Lung (tissue), 12 donors: Measurements from ENCODE around the gene WNK2. TPM values are rescaled to one million over a fixed set of nuclear protein-coding genes. Genes with fewer than 3 reads are reported as not detected.

Source experiments
- ATAC-seq: fragments of 200-7000 bp; cut with Tn5 transposase; one replicate; pipeline ENCODE4 v1.9.1; 2020; ENCODE audit warnings: moderate number of reproducible peaks; ENCODE audit not compliant: insufficient read depth, low FRiP score
- DNase-seq, 3 donors: peaks; one replicate each; pipeline ENCODE4 v3.0.0-alpha.2; 2013 to 2017
- H3K27ac ChIP-seq, 2 donors: one replicate each; pipeline ENCODE4 v1.5.1; 2013; ENCODE audit warnings: mild to moderate bottlenecking in 2 of 2, moderate library complexity in 2 of 2, control low read depth in 1 of 2, inconsistent platforms in 1 of 2, low read depth in 1 of 2, low read length in 1 of 2
- H3K27me3 ChIP-seq, 3 donors: one replicate each; pipeline ENCODE4 v1.5.1; 2013; ENCODE audit warnings: low read length in 2 of 3; ENCODE audit not compliant: control insufficient read depth in 3 of 3, insufficient read depth in 3 of 3
- H3K36me3 ChIP-seq, 4 donors: one replicate each; pipeline ENCODE4 v1.5.1; 2013; ENCODE audit warnings: low read length in 4 of 4, mild to moderate bottlenecking in 1 of 4, moderate library complexity in 1 of 4; ENCODE audit not compliant: control insufficient read depth in 4 of 4, insufficient read depth in 4 of 4
- H3K4me1 ChIP-seq, 5 donors: one replicate each; pipeline ENCODE4 v1.5.1; 2013; ENCODE audit warnings: low read length in 5 of 5, mild to moderate bottlenecking in 2 of 5, moderate library complexity in 1 of 5; ENCODE audit not compliant: control insufficient read depth in 5 of 5, insufficient read depth in 5 of 5
- H3K4me3 ChIP-seq: one replicate; pipeline ENCODE4 v1.5.1; 2013; ENCODE audit warnings: mild to moderate bottlenecking, control low read depth, moderate library complexity
- H3K9ac ChIP-seq, 2 donors: one replicate each; pipeline ENCODE4 v1.5.1; 2013; ENCODE audit warnings: low read length in 2 of 2, control low read depth in 1 of 2; ENCODE audit not compliant: insufficient read depth in 1 of 2
- H3K9me3 ChIP-seq, 4 donors: one replicate each; pipeline ENCODE4 v1.5.1; 2013; ENCODE audit warnings: low read length in 3 of 4, mild to moderate bottlenecking in 1 of 4, moderate library complexity in 1 of 4; ENCODE audit not compliant: control insufficient read depth in 4 of 4, insufficient read depth in 3 of 4
- WGBS, 2 donors: extraction: QIAGEN DNeasy Blood & Tissue Kit; methylation state at CpG; one replicate each; pipeline ENCODE4 v1.1.7; 2013; 5-methylcytosine and 5-hydroxymethylcytosine counted together
- polyA plus RNA-seq, 2 donors: library from polyadenylated mRNA; stranded (reverse); fragments of 200-250 nt; gene quantifications; one replicate each; pipeline ENCODE4 v1.2.1, GENCODE V29; 2013
- total RNA-seq, 2 donors: library from RNA; depleted of rRNA in 1 of 2; stranded (reverse); fragments of >200 nt in 1 of 2; gene quantifications; one replicate each; pipeline ENCODE4 v1.2.1, GENCODE V29; 2014 to 2021
- TF ChIP-seq, protein P1 (sequence below): IDR thresholded peaks from 2 replicates; pipeline ENCODE4 v1.5.1; 2012; ENCODE audit warnings: mild to moderate bottlenecking; ENCODE audit errors: control extremely low read depth, extremely low read depth
- donor health status: control.
- donor health status: control.
- donor health status: Bipolar disorder and iron deficiency.
- donor health status: healthy.
- donor health status: DM: yes; HTN: yes; CAD: no.

WNK2 gene
- total and polyA plus RNA-seq, 4 donors: 1.00 to 8.5 (median 2.9) TPM

DNA sequence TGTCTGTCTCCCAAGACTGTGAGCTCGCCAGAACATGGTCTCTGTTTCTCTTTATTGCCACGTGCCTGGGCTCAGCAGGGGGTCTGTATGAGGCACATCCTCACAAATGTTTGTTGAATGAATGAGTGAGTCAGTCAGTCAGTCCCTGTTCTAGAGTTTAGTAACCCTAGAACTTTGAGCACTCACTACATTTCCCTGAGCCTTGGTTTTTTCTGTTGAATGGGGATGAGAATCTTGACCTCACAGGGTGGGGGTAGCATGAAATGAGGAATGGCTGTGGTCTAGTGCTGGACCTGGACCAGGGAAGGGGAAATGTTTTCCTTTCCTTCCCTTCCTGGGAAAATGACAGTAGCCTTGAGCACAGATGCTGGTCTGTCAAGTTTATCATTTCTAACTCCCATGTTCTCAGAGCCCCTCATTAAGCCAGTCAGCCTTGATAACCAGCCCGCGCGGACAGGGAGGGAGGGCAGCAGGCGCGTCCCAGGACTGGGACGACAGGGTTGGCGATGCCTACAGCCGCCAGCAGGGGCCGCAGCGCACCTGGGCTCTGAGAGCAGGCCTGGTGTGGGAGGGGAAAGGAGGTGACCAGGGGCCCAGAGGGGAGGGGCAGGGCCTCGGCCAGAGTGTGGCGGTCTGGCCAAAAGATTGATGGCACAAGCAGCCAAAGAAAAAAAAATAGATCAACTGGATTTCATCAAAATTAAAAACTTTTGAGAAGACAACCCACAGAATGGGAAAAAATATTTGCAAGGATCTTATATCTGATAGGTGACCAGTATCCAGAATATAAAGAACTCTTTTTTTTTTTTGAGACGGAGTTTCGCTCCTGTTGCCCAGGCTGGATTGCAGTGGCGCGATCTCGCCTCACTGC is 24.1 kb upstream of the WNK2 start:
- no peak overlapping the region for H3K4me3 ChIP-seq
- H3K27ac ChIP-seq: no peak overlapping the region
- no peaks in the 10 kb centered on the region for H3K27me3 ChIP-seq
- no peak overlapping the region for H3K9ac ChIP-seq
- TF ChIP-seq, protein P1, sequence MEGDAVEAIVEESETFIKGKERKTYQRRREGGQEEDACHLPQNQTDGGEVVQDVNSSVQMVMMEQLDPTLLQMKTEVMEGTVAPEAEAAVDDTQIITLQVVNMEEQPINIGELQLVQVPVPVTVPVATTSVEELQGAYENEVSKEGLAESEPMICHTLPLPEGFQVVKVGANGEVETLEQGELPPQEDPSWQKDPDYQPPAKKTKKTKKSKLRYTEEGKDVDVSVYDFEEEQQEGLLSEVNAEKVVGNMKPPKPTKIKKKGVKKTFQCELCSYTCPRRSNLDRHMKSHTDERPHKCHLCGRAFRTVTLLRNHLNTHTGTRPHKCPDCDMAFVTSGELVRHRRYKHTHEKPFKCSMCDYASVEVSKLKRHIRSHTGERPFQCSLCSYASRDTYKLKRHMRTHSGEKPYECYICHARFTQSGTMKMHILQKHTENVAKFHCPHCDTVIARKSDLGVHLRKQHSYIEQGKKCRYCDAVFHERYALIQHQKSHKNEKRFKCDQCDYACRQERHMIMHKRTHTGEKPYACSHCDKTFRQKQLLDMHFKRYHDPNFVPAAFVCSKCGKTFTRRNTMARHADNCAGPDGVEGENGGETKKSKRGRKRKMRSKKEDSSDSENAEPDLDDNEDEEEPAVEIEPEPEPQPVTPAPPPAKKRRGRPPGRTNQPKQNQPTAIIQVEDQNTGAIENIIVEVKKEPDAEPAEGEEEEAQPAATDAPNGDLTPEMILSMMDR: peak; percentile 94
- 17 to 26% methylated on average over 19 of the region's 19 CpGs for WGBS, 2 donors
- H3K9me3 ChIP-seq: no peaks in the 10 kb centered on the region
- H3K4me1 ChIP-seq: peaks cover 0 to 20% (median 7%) of the 10 kb centered on the region in 5 donors
- peak; percentile 81 to 84 (median 84) for DNase-seq
- peak; percentile 89 for ATAC-seq
- H3K36me3 ChIP-seq: no peaks in the 10 kb centered on the region

DNA sequence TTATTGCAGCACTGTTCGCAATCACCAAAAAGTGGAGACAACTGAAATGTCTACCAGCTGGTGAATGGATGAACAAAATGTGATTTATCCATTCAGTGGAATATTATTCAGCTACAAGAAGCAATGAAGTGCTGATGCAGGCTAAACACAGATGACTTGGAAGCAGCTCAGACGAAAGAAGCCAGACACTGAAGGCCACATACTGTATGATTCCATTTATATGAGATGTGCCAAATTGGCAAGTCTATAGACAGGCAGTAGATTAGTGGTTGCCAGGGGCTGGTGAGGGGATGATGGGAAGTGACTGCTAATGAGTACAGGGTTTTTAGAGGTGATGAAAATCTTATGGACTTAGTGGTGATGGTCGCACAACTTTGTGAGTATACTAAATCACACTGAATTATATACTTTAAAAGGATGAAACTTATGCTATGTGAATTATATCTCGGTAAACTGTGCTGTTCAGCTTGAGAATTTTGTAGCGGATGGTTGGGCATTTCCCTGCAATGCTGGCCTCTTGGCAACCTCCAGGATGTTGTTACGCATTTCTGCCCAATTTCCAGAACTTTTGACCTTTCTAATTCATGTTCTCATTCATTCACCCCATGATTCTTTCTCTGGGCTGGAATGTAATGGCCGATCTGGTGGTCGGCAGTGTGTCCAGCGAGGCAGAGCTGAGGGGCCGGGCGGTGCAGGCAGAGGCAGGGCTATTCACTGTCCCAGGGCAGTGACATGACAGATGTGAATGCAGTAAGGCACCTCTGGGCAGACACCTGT is 22.0 kb upstream of the WNK2 start:
- 72 to 76% methylated on average over 11 of the region's 11 CpGs for WGBS, 2 donors
- peaks cover 0 to 20% (median 5%) of the 10 kb centered on the region in 5 donors for H3K4me1 ChIP-seq
- DNase-seq (peak; percentile 78 to 98 (median 93)), ATAC-seq (no peak)
- H3K9me3 ChIP-seq: no peaks in the 10 kb centered on the region
- no peak overlapping the region for H3K9ac ChIP-seq
- H3K36me3 ChIP-seq: no peaks in the 10 kb centered on the region
- no peak overlapping the region for H3K4me3 ChIP-seq
- no peak overlapping the region for H3K27ac ChIP-seq
- no peaks in the 10 kb centered on the region for H3K27me3 ChIP-seq
- TF ChIP-seq, protein P1: no peak

DNA sequence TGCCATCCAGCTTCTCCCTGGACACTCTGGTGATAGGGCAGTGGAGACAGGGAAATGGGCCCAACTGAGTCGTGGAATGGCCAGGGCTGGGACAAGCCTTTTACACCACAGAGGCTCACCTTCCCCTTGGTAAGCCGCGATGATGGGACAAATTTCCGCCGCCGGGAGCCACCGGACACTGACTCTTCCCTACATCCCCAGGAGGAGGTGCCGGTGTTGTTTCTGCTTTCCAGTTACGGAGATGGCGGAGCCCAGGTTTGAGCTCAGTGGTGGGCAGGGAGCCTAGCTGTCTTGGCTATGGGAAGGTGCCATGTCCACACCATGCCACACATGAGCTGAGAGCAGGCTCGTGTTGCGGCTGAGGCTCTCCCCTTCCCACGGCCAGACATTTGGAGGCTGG is 19.9 kb upstream of the WNK2 start:
- 81 to 97% methylated on average over 12 to 13 of the region's 13 CpGs for WGBS, 2 donors
- Histone ChIP-seq H3K27ac (no peak overlapping the region), H3K36me3 (no peaks in the 10 kb centered on the region), H3K4me1 (peaks cover 2 to 25% (median 6%) of the 10 kb centered on the region in 5 donors), H3K9me3 (no peaks in the 10 kb centered on the region), H3K9ac (no peak overlapping the region), H3K27me3 (no peaks in the 10 kb centered on the region), H3K4me3 (no peak overlapping the region)
- ATAC-seq (no peak), DNase-seq (no peak)
- TF ChIP-seq, protein P1: no peak
